GM19023 (cell line): Measurements from ENCODE around the gene TGFB3.

ENCODE experiments used
- ATAC-seq: cut with Tn5 transposase; IDR thresholded peaks from one replicate; pipeline ENCODE4 v1.9.1; 2021; ENCODE audit warnings: mild to moderate bottlenecking, moderate library complexity; ENCODE audit not compliant: unreplicated experiment

TGFB3 gene

DNA sequence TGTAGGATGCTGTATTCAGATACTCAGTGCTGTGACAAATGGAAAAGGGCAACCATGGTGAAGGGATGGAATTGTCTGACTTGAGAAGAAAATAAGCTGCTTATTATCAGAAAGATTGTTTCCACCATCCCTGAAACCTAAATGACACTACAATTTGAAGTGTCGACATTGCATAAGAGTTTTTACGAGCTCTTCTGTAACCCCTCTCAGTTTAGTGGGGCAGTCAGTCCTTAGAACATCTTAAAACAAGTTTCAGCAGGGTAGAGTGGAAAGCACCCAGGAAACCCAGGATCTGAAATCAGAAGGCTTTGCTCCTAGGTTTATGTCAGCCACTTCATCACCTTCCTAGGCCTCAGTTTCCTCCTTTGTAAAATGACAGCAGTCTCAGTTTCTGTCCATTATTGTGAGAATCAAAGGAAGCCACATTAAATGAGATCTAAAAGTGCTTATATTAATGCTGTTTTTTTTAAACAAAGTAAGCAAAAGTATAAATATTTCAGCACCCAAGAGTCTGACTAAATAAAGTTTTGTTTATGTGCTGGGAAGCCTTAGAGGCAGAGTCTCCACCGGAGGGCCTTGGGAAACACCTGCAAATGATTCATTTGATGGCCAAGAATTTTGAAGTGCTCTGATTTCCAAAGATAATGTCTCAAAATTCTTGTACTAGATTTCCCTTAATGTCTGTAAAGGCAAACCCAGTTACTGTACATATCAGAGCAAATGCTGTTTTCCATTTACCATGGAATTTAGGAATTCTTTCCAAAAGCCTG is 5.6 kb upstream of the TGFB3 start:
- ATAC-seq = no peak

DNA sequence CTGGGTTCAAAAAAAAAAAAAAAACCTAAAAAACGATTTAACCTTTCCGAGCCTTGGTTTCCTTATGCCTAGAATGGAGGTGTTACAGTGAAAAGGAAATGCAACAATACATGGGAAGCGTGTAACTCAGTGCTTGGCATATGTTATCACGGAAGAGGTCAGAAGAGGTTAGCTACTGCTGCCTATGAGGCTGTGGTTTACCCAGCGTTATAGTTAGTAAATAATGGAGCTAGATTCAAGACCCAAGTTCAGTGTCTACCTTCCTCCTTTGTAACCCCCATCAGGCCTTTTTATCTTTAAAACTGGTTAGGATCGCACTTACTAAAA is 4.6 kb upstream of the TGFB3 start:
- ATAC-seq = no peak

DNA sequence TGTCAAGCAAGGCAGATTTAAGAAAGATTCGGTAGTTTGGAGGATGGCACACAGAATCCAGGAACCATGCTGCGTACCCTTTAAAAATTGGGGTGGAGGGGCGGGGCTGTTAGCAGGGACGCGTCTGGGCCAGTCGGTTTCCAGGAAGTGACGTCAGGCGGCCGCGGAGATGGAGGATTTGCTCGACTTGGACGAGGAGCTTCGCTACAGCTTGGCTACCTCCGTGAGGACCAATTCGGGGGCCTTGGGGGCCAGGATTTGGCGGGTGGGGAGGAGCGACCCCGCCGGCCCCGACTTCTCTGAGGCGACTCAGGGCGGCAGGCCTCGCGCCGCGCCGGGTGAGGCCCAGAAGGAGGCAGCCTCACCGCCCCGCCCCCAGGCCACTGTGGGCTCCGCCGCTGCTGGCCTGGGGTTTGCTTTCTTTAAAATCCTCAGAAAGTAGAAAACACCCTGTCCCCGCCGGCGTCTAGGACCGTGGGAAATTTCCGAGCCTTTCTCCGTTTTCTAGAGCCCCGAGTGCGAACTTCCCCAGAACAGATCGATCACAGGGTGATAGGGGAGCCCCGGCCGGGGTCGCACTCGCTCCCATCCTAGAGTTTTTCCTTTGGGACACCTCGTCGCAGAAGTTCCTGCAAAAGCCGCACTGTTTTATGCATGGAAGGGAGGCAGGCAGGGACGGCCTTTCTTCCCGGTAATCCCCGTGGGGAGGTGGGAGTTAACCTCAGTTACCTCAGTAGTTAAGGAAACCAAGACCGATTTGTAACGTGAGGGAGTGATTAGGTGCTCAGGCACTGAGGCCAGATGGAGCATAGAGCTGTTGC is 4.0 kb upstream of the TGFB3 start, which contains the start of gene IFT43:
TSS of gene IFT43 (plus strand) at position 146 of the 821 bp plus-strand sequence. CDS start at position 170, 24 bp downstream.
- ATAC-seq = peak; percentile 69

DNA sequence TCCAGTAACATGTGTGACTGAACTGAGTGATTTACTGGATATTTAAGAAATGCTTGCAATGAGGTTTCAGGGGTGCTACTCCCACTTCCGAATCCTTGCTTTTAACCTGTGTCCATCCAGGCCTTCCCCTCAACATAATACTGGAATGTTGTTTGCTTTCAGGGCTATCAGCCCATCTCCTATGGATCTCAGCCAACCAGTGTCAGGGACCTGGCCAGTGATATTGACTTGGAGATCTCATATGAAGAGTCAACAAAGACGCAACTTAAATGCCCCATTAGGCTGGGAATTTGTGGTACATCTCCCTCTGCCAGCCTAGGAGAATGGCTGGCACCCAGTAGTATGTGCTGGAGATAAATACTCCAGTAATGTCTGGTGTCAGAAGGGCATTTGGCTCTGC is 2.9 kb upstream of the TGFB3 start:
- ATAC-seq = no peak

DNA sequence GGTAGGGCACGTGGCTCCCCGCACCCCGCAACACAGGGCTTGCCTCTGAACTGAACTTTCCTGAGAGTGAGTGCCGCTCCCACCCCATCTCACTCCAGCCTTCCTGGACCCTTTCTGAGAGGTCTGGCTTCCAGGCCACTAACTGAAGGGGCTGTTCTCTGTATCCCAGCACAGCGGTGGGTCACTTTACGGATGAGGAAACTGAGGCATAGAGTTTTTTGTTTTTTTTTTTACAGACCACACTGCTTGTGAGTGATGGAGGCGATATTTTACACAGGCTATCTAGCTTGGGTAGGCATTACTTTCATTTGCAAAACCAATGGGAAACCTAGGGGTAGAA is 1.2 kb upstream of the TGFB3 start:
- ATAC-seq = no peak

DNA sequence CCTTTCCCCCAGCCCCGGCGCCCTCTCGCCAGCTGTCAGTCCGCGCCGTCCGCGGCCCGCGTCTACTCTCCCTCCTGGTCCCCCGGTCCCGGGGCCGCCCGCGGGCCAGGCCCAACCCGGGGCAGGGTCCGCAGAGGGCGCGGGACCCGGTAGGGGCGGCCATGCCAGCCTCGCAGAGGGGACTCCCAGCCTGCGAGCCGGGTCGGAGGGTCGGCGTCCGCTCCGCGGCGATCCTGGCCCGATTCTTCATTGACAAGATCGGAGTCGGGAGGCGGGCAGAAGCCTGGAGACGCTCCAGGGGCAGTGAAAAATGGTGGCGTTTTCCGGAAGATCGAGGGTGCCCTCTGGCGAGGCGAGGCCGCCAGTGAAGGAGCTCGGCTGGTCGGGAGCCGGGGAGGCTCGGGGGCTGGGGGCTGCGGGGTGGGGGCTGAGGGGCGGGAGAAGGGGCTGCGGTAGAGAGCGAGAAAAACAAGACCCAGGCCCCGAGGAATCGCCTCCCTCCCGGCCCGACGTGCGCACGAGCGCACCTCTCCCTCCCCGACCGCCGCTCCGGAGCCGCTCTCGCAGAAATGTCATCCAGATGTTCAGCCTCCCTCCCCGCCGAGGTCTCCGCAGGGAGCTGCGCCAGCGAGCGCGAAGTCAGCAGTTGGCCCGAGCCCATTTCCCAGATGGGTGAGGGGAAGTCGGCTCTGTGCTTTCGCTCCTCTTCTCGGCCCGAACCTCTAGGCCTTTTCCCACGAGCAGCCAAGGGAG is 647 bp upstream of the TGFB3 start:
- peak; percentile 50 for ATAC-seq

DNA sequence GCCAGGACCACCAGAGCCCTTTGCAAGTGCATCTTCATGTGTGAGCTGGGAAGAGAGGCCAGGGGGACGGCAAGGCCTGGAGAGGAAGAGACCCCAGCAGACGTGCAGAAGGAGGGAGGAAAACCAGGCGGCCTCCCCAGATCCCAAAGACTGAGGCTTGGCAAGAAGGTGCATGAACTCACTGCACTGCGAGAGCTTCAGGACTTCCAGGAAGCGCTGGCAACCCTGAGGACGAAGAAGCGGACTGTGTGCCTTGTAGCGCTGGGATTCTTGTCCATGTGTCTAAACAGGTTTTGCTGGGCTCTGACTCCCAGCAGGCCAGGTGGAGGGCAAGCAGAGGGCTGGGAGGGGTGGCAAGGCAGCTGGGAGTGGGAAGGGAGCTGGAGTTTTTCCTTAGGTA is 939 bp downstream of the TGFB3 start:
- no peak for ATAC-seq

DNA sequence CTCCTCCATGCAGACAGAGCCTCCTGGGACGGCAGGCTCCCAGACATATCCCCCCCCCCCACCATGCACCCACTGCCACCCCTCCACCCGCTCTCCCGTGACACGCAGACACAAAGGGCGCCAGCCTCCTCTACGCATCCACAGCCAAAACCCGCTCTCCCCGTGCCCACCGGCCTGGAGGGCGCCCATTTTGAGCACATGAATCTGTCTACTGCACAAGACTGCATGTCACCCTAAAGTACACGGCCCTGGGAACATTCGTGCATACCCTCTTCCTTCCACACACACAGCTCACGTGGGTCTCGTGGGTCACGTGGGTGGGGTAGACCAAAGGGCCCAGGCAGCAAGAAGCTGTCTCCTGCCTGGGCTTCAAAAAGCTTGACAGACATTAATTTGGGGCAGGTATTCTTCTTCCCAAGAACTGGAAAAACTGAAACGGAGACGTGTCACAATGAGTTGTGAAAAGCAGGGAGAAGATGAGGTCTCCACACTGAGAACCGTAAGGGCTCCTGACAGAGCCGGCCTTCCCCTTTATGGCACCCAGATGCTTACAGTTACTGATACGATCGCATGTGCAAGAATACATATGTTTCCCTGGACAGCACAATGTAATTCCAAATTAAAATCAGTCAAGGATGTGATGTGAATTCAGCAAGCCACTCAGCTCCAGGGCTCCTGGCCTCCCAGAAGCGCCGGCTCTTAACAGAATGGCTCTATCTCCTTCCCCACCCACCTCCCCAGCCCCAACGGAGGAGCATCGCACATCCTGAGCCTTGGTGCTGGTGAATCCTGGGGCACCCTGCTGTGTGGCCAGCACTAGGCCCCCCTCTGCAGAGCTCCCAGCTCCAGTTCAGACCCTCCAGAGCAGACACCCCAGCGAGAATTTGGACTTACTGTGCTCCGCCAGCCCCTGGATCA is 1.9 kb downstream of the TGFB3 start:
- no peak for ATAC-seq

DNA sequence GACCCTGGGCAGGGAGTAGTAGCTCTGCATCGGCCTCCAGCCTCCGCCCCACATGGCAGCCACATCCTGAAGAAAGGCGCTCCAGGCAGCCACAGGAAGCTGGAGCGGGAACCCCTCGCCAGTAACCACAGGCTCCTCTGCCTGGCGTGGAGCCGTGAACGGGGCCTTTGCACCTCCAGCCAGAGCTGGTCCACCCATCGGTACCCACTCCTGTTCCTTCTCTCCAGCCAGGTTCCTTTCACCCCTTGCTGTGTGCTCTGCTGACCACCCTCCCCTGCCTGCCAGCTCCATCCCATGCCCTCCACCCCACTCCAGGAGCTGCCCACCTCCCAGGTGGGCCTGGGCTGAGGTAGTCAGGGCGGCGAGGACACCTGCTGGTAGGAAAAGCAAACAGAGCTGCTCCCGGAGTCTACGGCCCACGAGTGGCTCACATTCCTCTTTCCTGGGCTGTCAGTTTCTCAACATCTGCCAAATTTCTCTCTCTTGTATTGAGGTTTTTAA is 2.7 kb downstream of the TGFB3 start:
- no peak for ATAC-seq

DNA sequence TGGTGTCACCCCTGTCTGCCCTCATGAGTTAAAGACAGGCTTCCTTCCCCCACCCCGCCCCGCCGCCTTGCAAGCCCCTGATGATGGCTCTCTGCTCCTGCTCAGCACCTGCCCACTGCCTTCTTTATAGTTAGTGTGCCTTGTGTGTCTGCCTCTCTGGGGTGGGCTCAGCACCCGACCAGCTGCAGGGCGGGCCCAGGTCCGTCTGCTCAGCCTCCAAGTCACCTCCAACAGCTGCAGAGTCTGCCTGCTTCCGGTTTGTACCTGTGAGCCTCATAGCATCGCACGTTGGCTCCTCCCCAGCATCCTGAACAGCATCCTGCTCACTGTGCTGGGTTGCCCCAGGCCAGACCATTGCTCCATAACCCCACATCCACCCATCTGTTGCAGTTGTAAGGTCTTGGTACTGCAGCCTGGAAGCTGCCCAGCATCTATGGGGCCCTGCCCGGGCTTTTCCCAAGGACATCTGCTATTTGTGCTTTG is 3.5 kb downstream of the TGFB3 start:
- ATAC-seq = no peak

DNA sequence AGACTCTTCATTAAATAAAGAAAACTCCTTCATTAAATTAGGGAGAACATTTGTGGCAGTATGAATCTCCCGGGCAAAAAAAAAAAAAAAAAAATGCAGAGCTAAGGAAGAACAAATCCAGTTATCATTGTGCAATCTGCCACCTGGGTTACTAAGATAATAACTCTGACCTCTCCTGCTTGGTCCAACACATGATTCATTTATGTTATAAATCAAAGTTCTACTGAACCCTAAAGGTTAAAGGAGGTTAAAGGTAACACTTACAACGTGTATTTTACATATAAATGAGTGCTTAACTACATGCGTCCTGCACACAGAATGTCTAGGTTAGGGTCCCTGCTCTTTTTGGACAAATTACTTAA is 4.2 kb downstream of the TGFB3 start:
- ATAC-seq = no peak

DNA sequence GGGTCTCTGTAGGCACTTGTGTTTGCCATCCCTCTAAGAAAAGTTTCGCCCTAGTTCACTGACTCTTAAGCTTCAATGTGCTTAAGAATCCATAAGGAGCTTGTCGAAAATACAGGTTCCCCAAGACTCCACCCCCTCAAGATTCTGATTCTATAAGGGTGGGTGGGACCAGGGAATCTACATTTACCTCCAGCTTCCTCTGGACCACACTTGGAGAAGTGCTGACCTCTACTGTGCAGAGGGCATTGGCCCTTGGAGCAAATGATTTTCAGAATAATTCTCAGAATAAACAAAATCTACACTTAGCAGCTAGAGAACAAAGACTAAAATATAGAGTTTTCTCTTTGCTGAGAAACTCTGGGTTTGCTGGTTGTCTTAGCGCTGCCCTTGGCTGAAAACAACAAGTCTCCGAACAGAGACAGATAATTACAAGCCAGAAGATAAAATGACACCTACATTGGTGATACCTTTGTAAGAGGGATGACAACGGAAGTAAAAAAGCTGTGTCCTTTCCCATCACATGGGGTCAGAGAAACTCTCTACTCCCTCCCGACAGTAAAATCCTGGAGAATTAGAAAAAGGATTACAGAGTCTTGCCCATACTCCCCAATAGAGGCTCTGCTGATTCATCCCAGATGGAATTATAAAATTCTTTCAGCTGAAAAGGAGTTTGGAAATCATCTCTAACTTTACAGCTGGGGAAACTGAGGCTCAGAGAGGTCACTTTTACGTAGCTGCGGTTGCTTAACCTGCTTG is 4.8 kb downstream of the TGFB3 start:
- ATAC-seq = no peak

DNA sequence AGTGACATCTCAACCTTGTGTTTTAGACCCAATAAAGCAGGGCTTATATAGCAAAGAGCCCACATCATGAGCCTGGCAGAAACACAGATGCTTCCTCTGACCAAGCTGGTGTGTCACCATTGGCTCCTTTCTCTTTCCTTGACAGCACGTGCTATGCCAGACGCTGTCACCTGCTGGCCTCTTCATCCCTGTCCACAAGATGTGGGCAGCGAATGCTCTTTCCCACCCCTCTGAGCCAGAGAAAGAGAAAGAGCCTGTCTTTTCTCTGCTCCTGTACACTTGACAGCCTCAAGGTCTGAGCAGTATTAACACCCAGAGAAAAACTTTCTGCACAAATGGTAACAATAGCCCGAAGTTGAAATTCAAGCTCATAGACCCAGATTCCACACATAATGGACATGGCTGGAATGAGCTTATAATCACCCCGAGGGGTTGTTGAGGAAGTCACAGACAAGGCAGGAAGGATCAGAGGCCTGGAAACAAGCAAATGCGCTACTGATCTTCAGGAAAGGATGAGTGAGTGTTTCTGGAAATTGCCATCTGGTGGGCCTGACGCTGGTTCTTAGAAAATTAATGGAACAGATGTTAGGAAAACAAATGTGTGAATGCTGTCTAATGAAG is 8.9 kb downstream of the TGFB3 start:
- no peak for ATAC-seq

DNA sequence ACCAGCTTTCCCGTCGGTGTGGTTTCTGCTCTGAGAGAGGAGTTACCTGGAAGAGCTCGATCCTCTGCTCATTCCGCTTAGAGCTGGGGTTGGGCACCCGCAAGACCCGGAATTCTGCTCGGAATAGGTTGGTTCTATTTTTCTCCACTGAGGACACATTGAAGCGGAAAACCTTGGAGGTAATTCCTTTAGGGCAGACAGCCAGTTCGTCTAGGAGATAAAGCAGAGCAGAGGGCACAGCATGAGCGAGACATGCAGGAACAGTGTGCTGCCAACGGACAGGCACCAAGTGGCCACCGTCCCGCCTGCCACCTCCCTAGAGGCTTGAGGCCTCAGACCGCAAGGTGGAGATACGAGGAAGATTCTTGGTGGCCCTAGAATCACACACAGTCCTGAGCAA is 10.3 kb downstream of the TGFB3 start:
- no peak for ATAC-seq

DNA sequence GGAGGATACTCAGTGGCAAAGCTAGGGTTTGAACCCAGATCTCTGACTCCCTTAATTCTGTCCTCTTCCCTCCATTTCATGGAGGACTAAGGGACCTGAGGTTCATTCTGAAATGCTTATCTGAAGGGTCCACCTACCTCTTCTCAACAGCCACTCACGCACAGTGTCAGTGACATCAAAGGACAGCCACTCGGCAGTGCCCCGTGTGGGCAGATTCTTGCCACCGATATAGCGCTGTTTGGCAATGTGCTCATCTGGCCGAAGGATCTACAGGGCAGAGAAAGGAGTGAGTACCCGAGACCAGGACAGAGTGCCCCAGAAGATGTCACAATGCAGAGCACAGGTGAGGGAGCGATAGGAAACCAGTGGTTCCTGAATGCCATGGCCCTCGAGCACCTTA is 10.8 kb downstream of the TGFB3 start:
- ATAC-seq = no peak

DNA sequence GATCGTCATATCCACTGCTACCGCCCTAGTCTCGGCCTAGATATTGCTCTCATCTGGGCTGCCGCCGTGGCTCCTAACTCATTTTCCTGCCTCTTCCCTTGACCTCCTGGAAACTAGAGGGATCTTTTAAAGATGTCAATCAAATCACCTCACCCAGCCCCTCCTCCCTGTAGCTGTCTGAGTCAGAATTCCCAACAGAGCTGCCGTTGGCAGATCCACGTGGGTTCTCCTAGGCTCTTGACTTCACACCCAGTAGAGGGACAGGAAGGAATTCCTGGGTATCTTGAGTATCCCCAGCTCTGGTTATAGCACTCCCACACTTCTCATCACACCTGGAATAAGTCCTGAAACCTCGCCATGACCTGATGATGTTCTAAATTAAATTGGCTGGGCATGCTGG is 11.9 kb downstream of the TGFB3 start:
- no peak for ATAC-seq

DNA sequence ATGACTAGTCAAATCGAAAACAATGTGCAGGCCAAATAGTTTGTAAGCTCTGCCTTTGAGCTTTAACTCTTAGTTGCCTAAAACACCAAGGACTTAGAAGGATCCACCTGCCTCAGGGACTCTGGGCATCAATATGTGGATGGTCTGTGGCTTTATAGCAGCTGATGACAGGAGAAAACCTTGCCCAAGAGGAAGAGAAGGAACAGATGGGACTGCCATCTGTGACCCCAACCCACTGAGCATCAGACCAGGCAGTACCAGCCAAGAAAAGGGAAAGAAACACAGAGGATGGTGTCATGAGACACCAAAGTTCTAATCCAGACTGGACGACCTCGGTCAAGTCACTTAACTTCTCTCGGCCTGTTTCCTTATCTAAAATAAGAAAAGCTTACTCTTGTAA is 12.7 kb downstream of the TGFB3 start:
- no peak for ATAC-seq

DNA sequence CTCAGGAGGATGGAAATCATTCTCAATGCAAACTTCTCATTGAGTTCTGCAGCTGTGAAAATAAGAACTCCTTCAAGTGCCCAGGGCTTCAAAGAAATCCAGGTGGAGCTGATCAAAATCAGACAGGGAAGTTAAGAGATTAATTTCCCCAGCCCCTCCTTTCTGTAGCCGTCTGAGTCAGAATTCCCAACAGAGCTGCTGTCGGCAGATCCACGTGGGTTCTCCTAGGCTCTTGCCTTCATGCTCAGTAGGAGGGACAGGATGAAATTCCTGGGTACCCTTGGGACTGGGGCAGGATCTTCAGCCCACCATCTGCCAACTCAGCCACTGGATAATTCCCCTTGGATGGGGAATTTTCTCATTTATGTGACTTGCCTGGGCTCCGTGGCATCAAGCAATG is 13.3 kb downstream of the TGFB3 start:
- ATAC-seq = no peak

DNA sequence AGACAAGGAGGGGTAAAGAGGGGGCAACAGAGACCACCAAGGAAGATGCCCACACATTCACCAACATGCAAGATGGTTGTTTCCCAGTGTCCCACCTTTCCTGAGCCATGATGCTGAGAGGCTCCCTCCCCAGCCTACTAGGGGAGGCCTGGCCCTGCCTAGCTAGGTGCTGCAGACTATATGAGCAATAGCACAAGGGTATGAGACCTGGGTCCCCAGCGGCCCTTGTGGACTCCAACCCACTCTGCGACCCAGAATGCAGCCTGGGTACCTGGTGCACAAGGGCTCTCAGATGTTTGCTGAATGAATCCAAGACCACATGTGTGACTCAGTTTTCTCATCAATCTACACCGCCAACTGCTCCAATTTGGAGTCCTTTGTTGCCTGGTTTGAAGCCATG is 13.9 kb downstream of the TGFB3 start:
- no peak for ATAC-seq
